SK-N-SH treated with all-trans-retinoic acid at 6 μM for 48 hours (cell line): ENCODE data around the gene ACAP2.

ENCODE experiments used
- PATZ1 ChIP-seq: fragments of 250-450 bp; sonication (Bioruptor Pico); IDR thresholded peaks from 2 replicates; pipeline ENCODE4 v1.8.0; 2020; ENCODE audit warnings: mild to moderate bottlenecking, moderate library complexity, borderline replicate concordance
- ZFP3 ChIP-seq: fragments of 250-450 bp; sonication (Bioruptor Pico); IDR thresholded peaks from 2 replicates; pipeline ENCODE4 v1.5.0; 2020; ENCODE audit warnings: mild to moderate bottlenecking, moderate library complexity
- ZFP30 ChIP-seq: fragments of 450-650 bp; formaldehyde crosslinking; IDR thresholded peaks from 2 replicates; pipeline ENCODE4 v1.5.0; 2022; ENCODE audit warnings: mild to moderate bottlenecking, moderate library complexity

GRCh38 chr3:195307711-195308110 lies 135.1 kb downstream of the ACAP2 start:
- TF ChIP-seq PATZ1 (CRISPR knock-in tag) (no peak), ZFP3 (CRISPR knock-in tag) (no peak), ZFP30 (CRISPR knock-in tag) (no peak)
